Measurements from ENCODE around the gene FRMPD1.

Gene FRMPD1

GRCh38 chr9:37663926-37664325 lies 13.2 kb downstream of the FRMPD1 start:
- TF ChIP-seq BACH2 (CRISPR knock-in tag; IDR thresholded peaks at IDR 0.05; ENCODE audit: borderline replicate concordance) (no peak), ZNF8 (CRISPR knock-in tag; IDR thresholded peaks at IDR 0.05) (no peak), SNAI2 (CRISPR knock-in tag; IDR thresholded peaks at IDR 0.05) (no peak), GLIS3 (CRISPR knock-in tag; IDR thresholded peaks at IDR 0.05) (no peak), ZFP3 (CRISPR knock-in tag; IDR thresholded peaks at IDR 0.05) (no peak), PATZ1 (CRISPR knock-in tag; IDR thresholded peaks at IDR 0.05; ENCODE audit: borderline replicate concordance) (no peak), ZC3H10 (CRISPR knock-in tag; IDR thresholded peaks at IDR 0.05) (no peak), CSRNP3 (CRISPR knock-in tag; IDR thresholded peaks at IDR 0.05) (no peak), OSR1 (CRISPR knock-in tag; IDR thresholded peaks at IDR 0.05) (no peak), TSHZ2 (CRISPR knock-in tag; IDR thresholded peaks at IDR 0.05) (no peak), TOX (CRISPR knock-in tag; IDR thresholded peaks at IDR 0.05; ENCODE audit: borderline replicate concordance) (no peak)
- TF ChIP-seq, protein P1, sequence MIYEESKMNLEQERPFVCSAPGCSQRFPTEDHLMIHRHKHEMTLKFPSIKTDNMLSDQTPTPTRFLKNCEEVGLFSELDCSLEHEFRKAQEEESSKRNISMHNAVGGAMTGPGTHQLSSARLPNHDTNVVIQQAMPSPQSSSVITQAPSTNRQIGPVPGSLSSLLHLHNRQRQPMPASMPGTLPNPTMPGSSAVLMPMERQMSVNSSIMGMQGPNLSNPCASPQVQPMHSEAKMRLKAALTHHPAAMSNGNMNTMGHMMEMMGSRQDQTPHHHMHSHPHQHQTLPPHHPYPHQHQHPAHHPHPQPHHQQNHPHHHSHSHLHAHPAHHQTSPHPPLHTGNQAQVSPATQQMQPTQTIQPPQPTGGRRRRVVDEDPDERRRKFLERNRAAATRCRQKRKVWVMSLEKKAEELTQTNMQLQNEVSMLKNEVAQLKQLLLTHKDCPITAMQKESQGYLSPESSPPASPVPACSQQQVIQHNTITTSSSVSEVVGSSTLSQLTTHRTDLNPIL (CRISPR knock-in tag; IDR thresholded peaks at IDR 0.05; ENCODE audit: low read depth) = no peak
- TF ChIP-seq, protein P2, sequence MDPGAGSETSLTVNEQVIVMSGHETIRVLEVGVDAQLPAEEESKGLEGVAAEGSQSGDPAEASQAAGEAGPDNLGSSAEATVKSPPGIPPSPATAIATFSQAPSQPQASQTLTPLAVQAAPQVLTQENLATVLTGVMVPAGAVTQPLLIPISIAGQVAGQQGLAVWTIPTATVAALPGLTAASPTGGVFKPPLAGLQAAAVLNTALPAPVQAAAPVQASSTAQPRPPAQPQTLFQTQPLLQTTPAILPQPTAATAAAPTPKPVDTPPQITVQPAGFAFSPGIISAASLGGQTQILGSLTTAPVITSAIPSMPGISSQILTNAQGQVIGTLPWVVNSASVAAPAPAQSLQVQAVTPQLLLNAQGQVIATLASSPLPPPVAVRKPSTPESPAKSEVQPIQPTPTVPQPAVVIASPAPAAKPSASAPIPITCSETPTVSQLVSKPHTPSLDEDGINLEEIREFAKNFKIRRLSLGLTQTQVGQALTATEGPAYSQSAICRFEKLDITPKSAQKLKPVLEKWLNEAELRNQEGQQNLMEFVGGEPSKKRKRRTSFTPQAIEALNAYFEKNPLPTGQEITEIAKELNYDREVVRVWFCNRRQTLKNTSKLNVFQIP (CRISPR knock-in tag; IDR thresholded peaks at IDR 0.05; ENCODE audit: borderline replicate concordance, low read depth) = no peak
- no peak for ATAC-seq

DNA sequence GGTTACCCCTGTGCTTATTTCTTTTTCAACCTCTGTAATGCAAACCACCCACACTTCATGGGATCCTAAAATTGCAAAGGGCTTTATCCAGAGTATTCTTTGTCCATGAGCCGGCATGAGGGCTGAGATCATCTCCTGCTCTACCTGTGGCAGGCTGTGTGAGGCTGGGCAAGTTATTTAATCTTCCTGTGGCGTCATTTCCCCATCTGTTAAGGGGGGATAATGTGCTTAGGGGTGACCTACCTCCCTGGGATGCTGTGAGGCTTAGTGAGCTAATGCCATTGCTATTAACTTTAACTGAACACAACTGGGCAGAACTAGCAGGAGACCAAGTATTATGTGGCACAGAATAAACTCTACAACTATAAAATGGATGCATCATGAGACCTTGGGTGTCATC lies 17.0 kb downstream of the FRMPD1 start:
- TF ChIP-seq ZNF8 (CRISPR knock-in tag; IDR thresholded peaks at IDR 0.05) = no peak
- TF ChIP-seq TSHZ2 (CRISPR knock-in tag; IDR thresholded peaks at IDR 0.05) = no peak
- TF ChIP-seq ZNF70 (CRISPR knock-in tag; IDR thresholded peaks at IDR 0.05) = no peak
- TF ChIP-seq RARB (CRISPR knock-in tag; IDR thresholded peaks at IDR 0.05) = no peak
- TF ChIP-seq ZFP3 (CRISPR knock-in tag; IDR thresholded peaks at IDR 0.05) = no peak
- no peak for TF ChIP-seq PATZ1 (CRISPR knock-in tag; IDR thresholded peaks at IDR 0.05; ENCODE audit: borderline replicate concordance)
- no peak for TF ChIP-seq ZC3H10 (CRISPR knock-in tag; IDR thresholded peaks at IDR 0.05)
- no peak for TF ChIP-seq OSR1 (CRISPR knock-in tag; IDR thresholded peaks at IDR 0.05)
- TF ChIP-seq TOX (CRISPR knock-in tag; IDR thresholded peaks at IDR 0.05; ENCODE audit: borderline replicate concordance) = no peak
- ATAC-seq = no peak

All from SK-N-SH treated with all-trans-retinoic acid at 6 μM for 48 hours (cell line).